SK-N-SH (cell line): ENCODE results near the gene PCF11. TPM values are rescaled to one million over a fixed set of nuclear protein-coding genes. Genes with fewer than 3 reads are reported as not detected.

Experiments
- CTCF ChIA-PET: fragments of 300-600, 350-600 bp; formaldehyde crosslinking; extraction: SDS; loops from one replicate; lab custom pipeline; 2021; lab: Yijun Ruan, JAX
- POLR2A ChIA-PET: fragments of 350-600 bp; sonication (Branson Sonifier 250); formaldehyde crosslinking; extraction: SDS; loops from one replicate; lab custom pipeline; 2020; ENCODE audit warnings: antibody characterized with exemption, inconsistent platforms; lab: Yijun Ruan, JAX
- DNase-seq: peaks from one replicate; pipeline ENCODE4 v3.0.0; 2012
- H2AFZ ChIP-seq: fragments of 200-600 bp; sonication (generic); 2 replicates; pipeline ENCODE4 v1.8.1; 2016; ENCODE audit warnings: antibody characterized with exemption, mild to moderate bottlenecking, low read depth
- H3F3A ChIP-seq: fragments of 200-600 bp; sonication (generic); replicated peaks from 2 replicates; pipeline ENCODE3; 2016; ENCODE audit warnings: antibody characterized with exemption, mild to moderate bottlenecking; ENCODE audit not compliant: insufficient read depth
- H3K27ac ChIP-seq, 2 experiments: fragments of 200-500 bp in 1 of 2; fragments of 200-600 bp in 1 of 2; sonication (Bioruptor generic) in 1 of 2; sonication (generic), shearing (Covaris generic) in 1 of 2; 2 replicates each; pipeline versions ENCODE4 v1.5.1 to v1.6.1; 2014 to 2016; ENCODE audit warnings: low read depth in 2 of 2, inconsistent platforms in 1 of 2, low read length in 1 of 2, mild to moderate bottlenecking in 1 of 2, mixed read lengths in 1 of 2
- H3K27me3 ChIP-seq: fragments of 200-600 bp; sonication (generic), shearing (Covaris generic); 2 replicates; pipeline ENCODE4 v1.6.1; 2016; ENCODE audit warnings: mixed run types; ENCODE audit not compliant: insufficient read depth
- H3K36me3 ChIP-seq, 2 experiments: fragments of 200-500 bp in 1 of 2; fragments of 200-600 bp in 1 of 2; sonication (Bioruptor generic) in 1 of 2; sonication (generic) in 1 of 2; replicated peaks in 1 of 2; 2 replicates each; pipeline versions ENCODE3 to v1.5.1; 2014 to 2016; ENCODE audit warnings: low read length in 1 of 2, mild to moderate bottlenecking in 1 of 2; ENCODE audit not compliant: insufficient read depth in 2 of 2, control insufficient read depth in 1 of 2
- H3K4me1 ChIP-seq, 2 experiments: fragments of 200-500 bp in 1 of 2; fragments of 200-600 bp in 1 of 2; sonication (Bioruptor generic) in 1 of 2; sonication (generic), shearing (Covaris generic) in 1 of 2; 2 replicates each; pipeline versions ENCODE4 v1.5.1 to v1.6.1; 2014 to 2016; ENCODE audit warnings: low read depth in 1 of 2, low read length in 1 of 2, mixed run types in 1 of 2; ENCODE audit not compliant: insufficient read depth in 2 of 2, control insufficient read depth in 1 of 2
- H3K4me2 ChIP-seq: fragments of 200-600 bp; sonication (generic), shearing (Covaris generic); 2 replicates; pipeline ENCODE4 v1.6.1; 2017; ENCODE audit warnings: mixed run types
- H3K4me3 ChIP-seq, 2 experiments: fragments of 200-500 bp in 1 of 2; fragments of 200-600 bp in 1 of 2; sonication (Bioruptor generic) in 1 of 2; sonication (generic), shearing (Covaris generic) in 1 of 2; 2 replicates each; pipeline versions ENCODE4 v1.5.1 to v1.8.1; 2014 to 2016; ENCODE audit warnings: low read depth in 2 of 2, inconsistent platforms in 1 of 2, low read length in 1 of 2, mild to moderate bottlenecking in 1 of 2, mixed read lengths in 1 of 2, moderate library complexity in 1 of 2
- H3K79me2 ChIP-seq: fragments of 200-600 bp; sonication (generic); 2 replicates; pipeline ENCODE4 v1.8.1; 2017; ENCODE audit warnings: mild to moderate bottlenecking; ENCODE audit not compliant: insufficient read depth
- H3K9ac ChIP-seq: fragments of 200-600 bp; sonication (generic); 2 replicates; pipeline ENCODE4 v1.6.1; 2017; ENCODE audit warnings: mixed run types
- H3K9me2 ChIP-seq: fragments of 200-600 bp; sonication (generic); 2 replicates; pipeline ENCODE4 v1.6.1; 2017; ENCODE audit warnings: mixed run types
- H3K9me3 ChIP-seq: fragments of 200-600 bp; sonication (generic); 2 replicates; pipeline ENCODE4 v1.6.1; 2017; ENCODE audit warnings: mixed run types, mild to moderate bottlenecking, moderate library complexity
- H4K20me1 ChIP-seq: fragments of 200-600 bp; sonication (generic); 2 replicates; pipeline ENCODE4 v1.6.1; 2017; ENCODE audit warnings: mild to moderate bottlenecking, mixed run types; ENCODE audit not compliant: insufficient read depth
- EP300 ChIP-seq, 2 experiments: IDR thresholded peaks; 2 replicates each; pipeline versions ENCODE4 v1.4.0 to v1.6.1; 2012; ENCODE audit warnings: borderline replicate concordance in 1 of 2, low read depth in 1 of 2, low read length in 1 of 2
- FOXJ3 ChIP-seq: sonication (generic); formaldehyde crosslinking; IDR thresholded peaks from 2 replicates; pipeline ENCODE4 v1.5.1; 2020; ENCODE audit warnings: mild to moderate bottlenecking, missing genetic modification reagents
- FOXM1 ChIP-seq: IDR thresholded peaks from 2 replicates; pipeline ENCODE4 v1.4.0; 2012; ENCODE audit warnings: low read depth, mild to moderate bottlenecking
- GABPA ChIP-seq: IDR thresholded peaks from 2 replicates; pipeline ENCODE4 v1.4.0; 2012; ENCODE audit warnings: low read depth, mild to moderate bottlenecking
- NRF1 ChIP-seq: IDR thresholded peaks from 2 replicates; pipeline ENCODE4 v1.6.1; 2012; ENCODE audit warnings: low read depth, mild to moderate bottlenecking, low read length
- POLR2AphosphoS5 ChIP-seq: IDR thresholded peaks from 2 replicates; pipeline ENCODE4 v1.6.1; 2012; ENCODE audit warnings: low read depth, low read length
- RAD21 ChIP-seq: IDR thresholded peaks from 2 replicates; pipeline ENCODE4 v1.6.1; 2012; ENCODE audit warnings: mild to moderate bottlenecking, low read length
- RFX5 ChIP-seq: IDR thresholded peaks from 2 replicates; pipeline ENCODE4 v1.6.1; 2012; ENCODE audit warnings: mild to moderate bottlenecking, improper control_type of control experiment, low read length
- RXRA ChIP-seq: IDR thresholded peaks from 2 replicates; pipeline ENCODE4 v1.4.0; 2012; ENCODE audit warnings: low read depth, mild to moderate bottlenecking, borderline replicate concordance
- SIN3A ChIP-seq: IDR thresholded peaks from 2 replicates; pipeline ENCODE4 v1.6.1; 2012; ENCODE audit warnings: low read depth, mild to moderate bottlenecking, low read length, moderate library complexity, borderline replicate concordance
- SMC3 ChIP-seq: IDR thresholded peaks from 2 replicates; pipeline ENCODE4 v1.6.1; 2012; ENCODE audit warnings: low read depth, low read length, improper control_type of control experiment
- TAF1 ChIP-seq: IDR thresholded peaks from 2 replicates; pipeline ENCODE4 v1.6.1; 2012; ENCODE audit warnings: low read depth, mild to moderate bottlenecking, low read length, moderate library complexity, borderline replicate concordance
- TCF12 ChIP-seq: IDR thresholded peaks from 2 replicates; pipeline ENCODE4 v1.4.0; 2012
- TEAD4 ChIP-seq: IDR thresholded peaks from 2 replicates; pipeline ENCODE4 v1.4.0; 2012; ENCODE audit warnings: mild to moderate bottlenecking, borderline replicate concordance; ENCODE audit not compliant: insufficient read depth
- USF2 ChIP-seq: fragments of 150-350 bp; IDR thresholded peaks from 2 replicates; pipeline ENCODE4 v1.6.1; 2017; ENCODE audit warnings: antibody characterized with exemption, low read length, low read depth, borderline replicate concordance
- YY1 ChIP-seq: IDR thresholded peaks from 2 replicates; pipeline ENCODE4 v1.4.0; 2012; ENCODE audit warnings: low read depth, mild to moderate bottlenecking
- ZBTB33 ChIP-seq: IDR thresholded peaks from 2 replicates; pipeline ENCODE4 v1.4.0; 2012; ENCODE audit warnings: low read depth, borderline replicate concordance
- WGBS: methylation state at CpG from one replicate; pipeline ENCODE4 v1.1.6; 2017; ENCODE audit warnings: low lambda C conversion rate; 5-methylcytosine and 5-hydroxymethylcytosine counted together
- polyA plus RNA-seq, 3 experiments: library from polyadenylated mRNA; depleted of rRNA; stranded (reverse); fragments of >200 nt; gene quantifications; 2 replicates each; pipeline ENCODE4 v1.2.3, GENCODE V29; 2012
- TF ChIP-seq, protein P1 (sequence below): fragments of 150-350 bp; IDR thresholded peaks from 2 replicates; pipeline ENCODE4 v1.6.1; 2016; ENCODE audit warnings: mild to moderate bottlenecking, low read depth, low read length

Gene PCF11
- polyA plus RNA-seq, 1 of the 3 experiments (the other 2 are of a cell fraction): 22.4 TPM

DNA sequence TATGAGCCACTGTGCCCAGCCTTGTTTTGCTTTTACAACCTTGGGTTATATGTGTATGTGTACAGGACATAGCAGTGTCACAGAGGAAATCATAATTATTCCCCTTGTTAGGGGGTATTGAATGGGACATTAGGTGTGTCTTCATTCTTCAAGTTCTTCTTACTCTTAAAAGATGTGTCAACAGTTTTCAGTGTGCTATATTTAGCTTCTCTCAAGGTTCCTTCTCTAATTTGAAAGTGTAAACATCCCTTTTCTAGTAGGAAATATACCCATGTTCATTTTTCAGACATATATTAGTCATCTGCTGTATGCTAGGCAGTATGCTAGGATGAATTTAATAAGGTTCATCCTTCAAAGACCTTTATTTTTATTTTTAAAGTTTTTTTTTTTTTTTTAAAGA is 17.1 kb downstream of the PCF11 start:
- Histone ChIP-seq H3K4me2 (no peak overlapping the region), H3K27ac (no peak overlapping the region), H3K9me3 (no peaks in the 10 kb centered on the region), H3K79me2 (peaks cover 96% of the 10 kb centered on the region), H3K36me3 (peaks cover 65 to 88% of the 10 kb centered on the region in 2 experiments), H3K9ac (no peak overlapping the region), H4K20me1 (peaks cover 69% of the 10 kb centered on the region), H2AFZ (no peak overlapping the region), H3K9me2 (no peaks in the 10 kb centered on the region), H3K4me3 (no peak overlapping the region), H3K4me1 (peaks cover 8% of the 10 kb centered on the region in 2 experiments; a peak in 3 of 4 replicates), H3F3A (peaks cover 4% of the 10 kb centered on the region), H3K27me3 (no peaks in the 10 kb centered on the region)
- no peak for DNase-seq
- CTCF ChIA-PET: interaction anchor here (0.7 to 1.5 kb wide), 3 partner anchors 11 to 306 kb away, joined by 3 read pairs; no protein-coding TSS in a partner anchor
- TF ChIP-seq SIN3A (no peak), RXRA (no peak), FOXM1 (no peak), GABPA (no peak), TCF12 (no peak), EP300 (IDR thresholded peaks at IDR 0.05; ENCODE audit: borderline replicate concordance in 1 of 2, low read depth in 1 of 2, low read length in 1 of 2) (no peak), USF2 (no peak), FOXJ3 (no peak)
- POLR2A ChIA-PET: no interaction called here

- DNase-seq: no peak
- H3K79me2 ChIP-seq: peaks cover 95% of the 10 kb centered on the region
- no peak overlapping the region for H3K4me3 ChIP-seq
- ChIA-PET POLR2A (no interaction called here), CTCF (interaction anchor here (0.8 kb wide), 1 partner anchor 9 kb away, joined by 3 read pairs; no protein-coding TSS in a partner anchor)
- no peak overlapping the region for H3K4me2 ChIP-seq
- no peaks in the 10 kb centered on the region for H3K9me3 ChIP-seq
- H3K27ac ChIP-seq: no peak overlapping the region
- H4K20me1 ChIP-seq: peaks cover 56% of the 10 kb centered on the region
- H3K36me3 ChIP-seq: peaks cover 60 to 87% of the 10 kb centered on the region in 2 experiments
- no peaks in the 10 kb centered on the region for H3K9me2 ChIP-seq
- H3K4me1 ChIP-seq: peaks cover 0 to 8% of the 10 kb centered on the region in 2 experiments; a peak in 2 of 4 replicates
- 100% methylated on average over 1 of the region's 1 CpG for WGBS
- no peaks in the 10 kb centered on the region for H3K27me3 ChIP-seq
- TF ChIP-seq, protein P1, sequence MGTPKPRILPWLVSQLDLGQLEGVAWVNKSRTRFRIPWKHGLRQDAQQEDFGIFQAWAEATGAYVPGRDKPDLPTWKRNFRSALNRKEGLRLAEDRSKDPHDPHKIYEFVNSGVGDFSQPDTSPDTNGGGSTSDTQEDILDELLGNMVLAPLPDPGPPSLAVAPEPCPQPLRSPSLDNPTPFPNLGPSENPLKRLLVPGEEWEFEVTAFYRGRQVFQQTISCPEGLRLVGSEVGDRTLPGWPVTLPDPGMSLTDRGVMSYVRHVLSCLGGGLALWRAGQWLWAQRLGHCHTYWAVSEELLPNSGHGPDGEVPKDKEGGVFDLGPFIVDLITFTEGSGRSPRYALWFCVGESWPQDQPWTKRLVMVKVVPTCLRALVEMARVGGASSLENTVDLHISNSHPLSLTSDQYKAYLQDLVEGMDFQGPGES: no peak
- TF ChIP-seq SIN3A (no peak), RFX5 (no peak), RAD21 (no peak), RXRA (no peak), TAF1 (no peak), TEAD4 (no peak), YY1 (no peak), EP300 (IDR thresholded peaks at IDR 0.05; ENCODE audit: borderline replicate concordance in 1 of 2, low read depth in 1 of 2, low read length in 1 of 2) (no peak), SMC3 (no peak), ZBTB33 (no peak), NRF1 (no peak), POLR2AphosphoS5 (no peak)
- H2AFZ ChIP-seq: no peak overlapping the region
- H3K9ac ChIP-seq: no peak overlapping the region
- H3F3A ChIP-seq: peaks cover 6% of the 10 kb centered on the region
Measured at GRCh38 chr11:83175815-83176214, 18.9 kb downstream of the PCF11 start.
